Uterus (tissue), 2 donors: Measurements from ENCODE around the gene BEND6.

Source experiments
- POLR2A ChIP-seq, 2 donors: fragments of 450-650 bp; IDR thresholded peaks; one replicate each; pipeline ENCODE4 v1.6.1; 2016; ENCODE audit warnings: antibody characterized with exemption in 2 of 2, mild to moderate bottlenecking in 1 of 2, moderate library complexity in 1 of 2
- TF ChIP-seq, protein P1 (sequence below), 4 experiments: fragments of 200-600 bp in 2 of 4; fragments of 450-650 bp in 2 of 4; sonication (generic) in 2 of 4; IDR thresholded peaks; one replicate each; pipeline ENCODE4 v1.5.1; 2016 to 2019; ENCODE audit warnings: antibody characterized with exemption in 4 of 4, mild to moderate bottlenecking in 2 of 4, moderate library complexity in 1 of 4

DNA sequence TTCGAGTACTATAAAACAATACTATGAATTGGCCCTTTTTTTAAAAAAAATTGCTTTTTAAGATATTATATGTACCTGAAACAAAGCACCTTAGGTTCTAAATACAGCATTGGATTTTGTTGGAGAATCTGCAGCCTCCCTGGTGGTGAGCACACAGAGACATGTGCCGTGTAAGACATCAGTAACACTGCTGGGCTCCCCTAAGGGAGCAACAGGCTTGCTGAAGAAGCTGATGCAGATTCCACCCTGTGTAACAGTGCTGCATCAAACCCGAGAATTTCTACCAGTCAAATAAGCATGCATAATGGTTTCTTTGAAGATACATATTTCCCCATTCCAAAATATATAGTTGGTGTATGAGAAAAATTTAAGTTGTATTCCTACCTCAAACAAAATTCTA is 108.9 kb downstream of the BEND6 start:
- TF ChIP-seq, protein P1, sequence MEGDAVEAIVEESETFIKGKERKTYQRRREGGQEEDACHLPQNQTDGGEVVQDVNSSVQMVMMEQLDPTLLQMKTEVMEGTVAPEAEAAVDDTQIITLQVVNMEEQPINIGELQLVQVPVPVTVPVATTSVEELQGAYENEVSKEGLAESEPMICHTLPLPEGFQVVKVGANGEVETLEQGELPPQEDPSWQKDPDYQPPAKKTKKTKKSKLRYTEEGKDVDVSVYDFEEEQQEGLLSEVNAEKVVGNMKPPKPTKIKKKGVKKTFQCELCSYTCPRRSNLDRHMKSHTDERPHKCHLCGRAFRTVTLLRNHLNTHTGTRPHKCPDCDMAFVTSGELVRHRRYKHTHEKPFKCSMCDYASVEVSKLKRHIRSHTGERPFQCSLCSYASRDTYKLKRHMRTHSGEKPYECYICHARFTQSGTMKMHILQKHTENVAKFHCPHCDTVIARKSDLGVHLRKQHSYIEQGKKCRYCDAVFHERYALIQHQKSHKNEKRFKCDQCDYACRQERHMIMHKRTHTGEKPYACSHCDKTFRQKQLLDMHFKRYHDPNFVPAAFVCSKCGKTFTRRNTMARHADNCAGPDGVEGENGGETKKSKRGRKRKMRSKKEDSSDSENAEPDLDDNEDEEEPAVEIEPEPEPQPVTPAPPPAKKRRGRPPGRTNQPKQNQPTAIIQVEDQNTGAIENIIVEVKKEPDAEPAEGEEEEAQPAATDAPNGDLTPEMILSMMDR (IDR thresholded peaks at IDR 0.05), result no peak
- no peak for TF ChIP-seq POLR2A (IDR thresholded peaks at IDR 0.05)
